Tibial nerve (tissue), 4 donors: ENCODE results near the gene MKI67.

Experiments used
- CTCF ChIP-seq, 5 experiments: fragments of 200-600 bp in 3 of 5; fragments of 450-650 bp in 2 of 5; sonication (generic) in 3 of 5; IDR thresholded peaks; one replicate each; pipeline ENCODE4 v1.5.1; 2016 to 2019; ENCODE audit warnings: antibody characterized with exemption in 5 of 5, mild to moderate bottlenecking in 3 of 5, moderate library complexity in 2 of 5
- EP300 ChIP-seq, 2 donors: sonication (generic); formaldehyde crosslinking; IDR thresholded peaks; one replicate each; pipeline ENCODE4 v1.6.1; 2017; ENCODE audit warnings: antibody characterized with exemption in 2 of 2, mild to moderate bottlenecking in 1 of 2
- POLR2A ChIP-seq, 2 donors: fragments of 450-650 bp; IDR thresholded peaks; one replicate each; pipeline ENCODE4 v1.6.1; 2017; ENCODE audit warnings: antibody characterized with exemption in 2 of 2, mild to moderate bottlenecking in 2 of 2, moderate library complexity in 2 of 2

GRCh38 chr10:128116851-128117615, 9.2 kb downstream of the MKI67 start:
- TF ChIP-seq CTCF (IDR thresholded peaks at IDR 0.05) (no peak), EP300 (IDR thresholded peaks at IDR 0.05) (no peak), POLR2A (IDR thresholded peaks at IDR 0.05) (no peak)
